ENCODE measurements around the gene PRR36.
A peak's percentile ranks its signal among the peaks of the same experiment; 100 is the strongest.

PRR36 gene

DNA sequence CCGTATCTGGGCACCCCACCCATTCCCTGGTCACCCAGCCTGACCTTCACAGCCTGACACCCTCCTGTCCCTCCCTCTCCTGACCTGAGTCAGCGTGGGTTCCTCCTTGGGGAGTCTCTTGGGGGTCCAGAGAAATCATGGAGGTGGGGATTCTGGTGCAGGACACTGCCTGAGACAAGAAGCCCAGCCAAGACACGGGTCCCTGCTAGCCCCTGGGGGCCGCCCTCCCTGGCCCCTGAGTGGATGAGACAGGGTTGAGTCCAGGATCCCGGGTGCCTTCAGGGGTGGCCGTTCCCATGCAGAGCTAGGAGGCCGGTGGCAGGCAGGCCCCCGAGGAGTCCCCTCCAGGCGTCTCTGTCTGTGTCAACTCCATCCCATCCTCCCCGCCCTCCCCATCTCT lies 31.1 kb upstream of the PRR36 start:
- Histone ChIP-seq H3K4me1 (ENCODE audit: control insufficient read depth in 2 of 2, insufficient read depth in 1 of 2, low read depth in 1 of 2, low read length in 2 of 2) (peaks cover 13% of the 10 kb centered on the region in 2 donors), H4K91ac (ENCODE audit: low read depth, low read length, poor library complexity) (no peak overlapping the region), H3K79me1 (ENCODE audit: low read depth, low read length) (peaks cover 25% of the 10 kb centered on the region), H2BK120ac (ENCODE audit: low read depth, low read length) (no peak overlapping the region), H3K27ac (replicated peaks; ENCODE audit: low read length) (no peak overlapping the region), H2BK15ac (ENCODE audit: low read length) (no peak overlapping the region), H3K27me3 (ENCODE audit: control insufficient read depth in 3 of 3, insufficient read depth in 3 of 3, low read depth in 1 of 3, low read length in 3 of 3) (peaks cover 0 to 4% (median 0%) of the 10 kb centered on the region in 3 experiments), H4K8ac (ENCODE audit: low read depth, low read length) (no peak overlapping the region), H2AFZ (ENCODE audit: low read length) (no peak overlapping the region), H2BK5ac (ENCODE audit: low read length) (no peak overlapping the region), H2AK5ac (ENCODE audit: low read depth, low read length) (no peak overlapping the region), H3K23ac (ENCODE audit: low read depth, low read length, poor library complexity) (no peak overlapping the region), H3K4ac (ENCODE audit: low read length) (no peak overlapping the region), H3K9ac (ENCODE audit: low read depth, low read length, poor library complexity) (no peak overlapping the region), H3K18ac (ENCODE audit: low read length) (no peak overlapping the region), H3K4me3 (ENCODE audit: low read length in 2 of 2) (peak overlapping the region in 1 of 2 donors; percentile 97), H2BK12ac (ENCODE audit: low read length) (no peak overlapping the region), H3K36me3 (replicated peaks in 1 of 2; ENCODE audit: control insufficient read depth in 2 of 2, insufficient read depth in 2 of 2, low read length in 2 of 2) (peaks cover 10 to 28% of the 10 kb centered on the region in 2 donors), H3K4me2 (ENCODE audit: insufficient read depth, low read length, poor library complexity, severe bottlenecking) (no peak overlapping the region), H3K14ac (ENCODE audit: low read length) (no peak overlapping the region), H3K9me3 (replicated peaks in 1 of 2; ENCODE audit: control insufficient read depth in 2 of 2, insufficient read depth in 1 of 2, low read depth in 1 of 2, low read length in 2 of 2) (no peaks in the 10 kb centered on the region)
- WGBS, 2 donors (ENCODE audit: extremely low coverage in 2 of 2, insufficient read length in 2 of 2, insufficient replicate concordance in 1 of 2): no CpG with 5 or more reads among the region's 10 CpGs
- no peak for DNase-seq (ENCODE audit: low spot score)

DNA sequence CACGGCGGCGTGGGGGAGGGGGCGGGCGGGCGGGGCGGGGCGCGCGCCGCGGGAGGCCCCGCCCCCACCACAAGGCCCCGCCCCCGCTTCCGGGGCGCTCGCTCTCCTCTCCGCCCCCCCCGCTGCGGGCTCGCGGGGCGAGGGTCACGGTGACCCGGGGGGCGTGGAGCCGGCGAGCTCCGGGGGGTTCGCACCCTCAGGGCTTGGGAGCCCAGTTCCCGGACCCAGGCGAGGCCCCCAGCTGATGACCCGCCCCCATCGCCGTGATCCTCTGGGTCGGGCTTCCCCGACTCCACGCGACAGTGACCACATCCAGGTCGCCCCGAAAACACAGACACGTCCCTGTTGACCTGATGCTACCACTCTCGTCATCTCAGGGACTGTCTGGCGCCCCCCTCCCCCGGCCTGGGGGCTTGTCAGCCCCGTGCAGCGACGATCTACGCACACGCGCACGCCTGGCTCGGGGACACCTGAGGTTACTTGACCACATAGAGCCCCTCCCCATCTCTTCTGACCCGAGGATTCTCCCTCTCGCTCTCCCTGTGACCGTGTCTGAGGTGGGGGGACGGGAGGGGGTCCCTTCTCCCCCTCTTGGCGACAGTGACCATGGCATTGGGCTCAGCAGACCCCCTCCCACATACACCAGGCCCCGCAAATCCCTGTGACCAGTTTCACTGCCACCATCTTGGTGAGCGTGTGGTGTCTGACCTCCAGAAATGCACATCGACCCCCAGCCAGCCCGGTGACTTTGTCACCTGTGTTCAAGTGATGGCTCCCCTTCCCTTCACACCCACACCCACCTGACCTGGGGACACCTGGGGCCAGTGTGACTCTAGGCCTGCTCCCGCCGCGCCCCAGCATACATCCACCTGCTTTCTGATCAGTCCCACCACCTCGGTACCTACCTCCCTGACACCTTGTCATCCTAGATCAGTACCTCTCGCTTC lies 30.2 kb upstream of the PRR36 start:
- peak overlapping the region; percentile 81 for H2BK15ac ChIP-seq (ENCODE audit: low read length)
- H2BK12ac ChIP-seq (ENCODE audit: low read length): no peak overlapping the region
- H3K4me3 ChIP-seq (ENCODE audit: low read length in 2 of 2): peak overlapping the region; percentile 87 to 97
- no peaks in the 10 kb centered on the region for H3K9me3 ChIP-seq (replicated peaks in 1 of 2; ENCODE audit: control insufficient read depth in 2 of 2, insufficient read depth in 1 of 2, low read depth in 1 of 2, low read length in 2 of 2)
- no peak overlapping the region for H3K4ac ChIP-seq (ENCODE audit: low read length)
- peak overlapping the region; percentile 80 for H3K9ac ChIP-seq (ENCODE audit: low read depth, low read length, poor library complexity)
- H3K79me1 ChIP-seq (ENCODE audit: low read depth, low read length): peaks cover 25% of the 10 kb centered on the region
- peak overlapping the region; percentile 100 for H3K18ac ChIP-seq (ENCODE audit: low read length)
- H3K4me1 ChIP-seq (ENCODE audit: control insufficient read depth in 2 of 2, insufficient read depth in 1 of 2, low read depth in 1 of 2, low read length in 2 of 2): peaks cover 13% of the 10 kb centered on the region in 2 donors
- peak overlapping the region; percentile 98 for H3K4me2 ChIP-seq (ENCODE audit: insufficient read depth, low read length, poor library complexity, severe bottlenecking)
- peaks cover 0 to 4% (median 0%) of the 10 kb centered on the region in 3 experiments for H3K27me3 ChIP-seq (ENCODE audit: control insufficient read depth in 3 of 3, insufficient read depth in 3 of 3, low read depth in 1 of 3, low read length in 3 of 3)
- peak overlapping the region; percentile 21 for H3K14ac ChIP-seq (ENCODE audit: low read length)
- H2BK5ac ChIP-seq (ENCODE audit: low read length): peak overlapping the region; percentile 93
- no peak overlapping the region for H4K91ac ChIP-seq (ENCODE audit: low read depth, low read length, poor library complexity)
- H3K23ac ChIP-seq (ENCODE audit: low read depth, low read length, poor library complexity): peak overlapping the region; percentile 96
- WGBS, 2 donors (ENCODE audit: extremely low coverage in 2 of 2, insufficient read length in 2 of 2, insufficient replicate concordance in 1 of 2): no CpG with 5 or more reads among the region's 68 CpGs
- H4K8ac ChIP-seq (ENCODE audit: low read depth, low read length): no peak overlapping the region
- no peak overlapping the region for H2BK120ac ChIP-seq (ENCODE audit: low read depth, low read length)
- no peak for DNase-seq (ENCODE audit: low spot score)
- peaks cover 5 to 20% of the 10 kb centered on the region in 2 donors for H3K36me3 ChIP-seq (replicated peaks in 1 of 2; ENCODE audit: control insufficient read depth in 2 of 2, insufficient read depth in 2 of 2, low read length in 2 of 2)
- peak overlapping the region; percentile 89 for H2AK5ac ChIP-seq (ENCODE audit: low read depth, low read length)
- H2AFZ ChIP-seq (ENCODE audit: low read length): peak overlapping the region; percentile 87
- peak overlapping the region; percentile 78 for H3K27ac ChIP-seq (replicated peaks; ENCODE audit: low read length)

- peak within 1 kb of the TSS; percentile 98 for H3K4me2 ChIP-seq (ENCODE audit: insufficient read depth, low read length, poor library complexity, severe bottlenecking)
- no peaks in the 10 kb centered on the region for H3K9me3 ChIP-seq (replicated peaks in 1 of 2; ENCODE audit: control insufficient read depth in 2 of 2, insufficient read depth in 1 of 2, low read depth in 1 of 2, low read length in 2 of 2)
- peak within 1 kb of the TSS; percentile 87 to 97 for H3K4me3 ChIP-seq (ENCODE audit: low read length in 2 of 2)
- no peak within 1 kb of the TSS for H4K8ac ChIP-seq (ENCODE audit: low read depth, low read length)
- peak within 1 kb of the TSS; percentile 83 for H2BK120ac ChIP-seq (ENCODE audit: low read depth, low read length)
- H3K14ac ChIP-seq (ENCODE audit: low read length): peak within 1 kb of the TSS; percentile 94
- H2BK5ac ChIP-seq (ENCODE audit: low read length): peak within 1 kb of the TSS; percentile 93
- DNase-seq (ENCODE audit: low spot score): peak; percentile 100
- peak within 1 kb of the TSS; percentile 87 for H2AFZ ChIP-seq (ENCODE audit: low read length)
- peak within 1 kb of the TSS; percentile 81 for H2BK15ac ChIP-seq (ENCODE audit: low read length)
- peaks cover 13% of the 10 kb centered on the region in 2 donors for H3K4me1 ChIP-seq (ENCODE audit: control insufficient read depth in 2 of 2, insufficient read depth in 1 of 2, low read depth in 1 of 2, low read length in 2 of 2)
- peak within 1 kb of the TSS; percentile 92 for H3K27ac ChIP-seq (replicated peaks; ENCODE audit: low read length)
- peaks cover 0 to 4% (median 0%) of the 10 kb centered on the region in 3 experiments for H3K27me3 ChIP-seq (ENCODE audit: control insufficient read depth in 3 of 3, insufficient read depth in 3 of 3, low read depth in 1 of 3, low read length in 3 of 3)
- peak within 1 kb of the TSS; percentile 94 for H3K9ac ChIP-seq (ENCODE audit: low read depth, low read length, poor library complexity)
- peak within 1 kb of the TSS; percentile 100 for H3K18ac ChIP-seq (ENCODE audit: low read length)
- peak within 1 kb of the TSS; percentile 95 for H2AK5ac ChIP-seq (ENCODE audit: low read depth, low read length)
- peaks cover 5 to 17% of the 10 kb centered on the region in 2 donors for H3K36me3 ChIP-seq (replicated peaks in 1 of 2; ENCODE audit: control insufficient read depth in 2 of 2, insufficient read depth in 2 of 2, low read length in 2 of 2)
- H3K79me1 ChIP-seq (ENCODE audit: low read depth, low read length): peaks cover 21% of the 10 kb centered on the region
- H3K4ac ChIP-seq (ENCODE audit: low read length): no peak within 1 kb of the TSS
- no CpG with 5 or more reads among the region's 89 CpGs for WGBS, 2 donors (ENCODE audit: extremely low coverage in 2 of 2, insufficient read length in 2 of 2, insufficient replicate concordance in 1 of 2)
- no peak within 1 kb of the TSS for H2BK12ac ChIP-seq (ENCODE audit: low read length)
- H3K23ac ChIP-seq (ENCODE audit: low read depth, low read length, poor library complexity): peak within 1 kb of the TSS; percentile 96
- H4K91ac ChIP-seq (ENCODE audit: low read depth, low read length, poor library complexity): no peak within 1 kb of the TSS
Measured at GRCh38 chr19:7903244-7904073, 29.3 kb upstream of the PRR36 start, which contains the start of gene MAP2K7. MAP2K7 (plus strand) TSS chr19:7903877; CDS start chr19:7903945, 68 bp downstream.
